ENCODE results near the gene DYRK1B. TPM values are rescaled to one million over a fixed set of nuclear protein-coding genes. Genes with fewer than 3 reads are reported as not detected.

Gene DYRK1B
- 19.2 to 25.4 TPM (median 24.6 TPM) in 5 replicates for total RNA-seq (2022; extraction: Qiagen RNA extraction)

DNA sequence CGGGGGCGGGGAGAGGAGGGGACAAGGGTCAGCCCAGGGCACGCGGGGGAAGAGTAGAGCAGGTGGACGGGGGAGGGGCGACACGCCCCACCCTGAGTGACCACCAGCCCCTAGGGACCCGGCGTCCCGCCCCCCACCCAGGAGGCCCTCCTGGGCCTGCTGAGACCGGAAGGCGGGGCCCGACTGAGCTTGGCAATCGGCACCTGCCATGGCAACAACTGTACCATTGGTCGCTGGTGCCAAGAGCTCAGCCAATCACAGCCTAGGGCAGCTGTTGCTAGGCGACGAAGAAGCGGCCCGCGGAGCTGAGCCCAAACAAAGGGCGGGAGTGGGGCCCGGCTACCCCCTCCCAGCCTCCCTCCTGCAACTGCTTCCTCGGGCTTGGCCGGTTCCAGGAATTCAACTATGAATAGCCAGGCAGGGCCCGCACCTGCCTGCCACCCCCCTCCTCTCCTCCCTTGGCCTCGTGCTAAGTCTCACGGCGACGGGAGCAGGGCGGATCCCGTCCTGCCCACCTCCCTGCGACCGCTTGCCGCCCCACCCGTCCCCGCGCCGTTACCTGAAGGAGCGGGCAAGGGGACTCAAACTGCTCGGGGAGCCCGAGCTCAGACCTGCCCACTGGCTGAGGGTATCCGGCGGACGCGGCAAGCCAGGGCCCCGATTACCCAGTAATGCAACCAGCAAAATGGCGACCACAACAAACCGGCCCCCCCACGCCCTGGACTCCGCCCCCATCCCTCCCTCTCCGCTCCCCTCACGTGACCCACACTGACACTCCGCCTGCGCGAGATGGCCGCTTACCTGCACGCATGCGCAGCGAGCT, at the start of gene DYRK1B:
Gene DYRK1B, minus strand, starts transcription at position 699 of the 823 bp plus-strand sequence. CDS start 2,295 bp downstream, outside the sequence.

GRCh38 chr19:39845933-39846677, 12.1 kb upstream of the DYRK1B start, which contains the start of gene FBL:
FBL (minus strand) TSS chr19:39846379; CDS start chr19:39846300, 79 bp downstream.

DNA sequence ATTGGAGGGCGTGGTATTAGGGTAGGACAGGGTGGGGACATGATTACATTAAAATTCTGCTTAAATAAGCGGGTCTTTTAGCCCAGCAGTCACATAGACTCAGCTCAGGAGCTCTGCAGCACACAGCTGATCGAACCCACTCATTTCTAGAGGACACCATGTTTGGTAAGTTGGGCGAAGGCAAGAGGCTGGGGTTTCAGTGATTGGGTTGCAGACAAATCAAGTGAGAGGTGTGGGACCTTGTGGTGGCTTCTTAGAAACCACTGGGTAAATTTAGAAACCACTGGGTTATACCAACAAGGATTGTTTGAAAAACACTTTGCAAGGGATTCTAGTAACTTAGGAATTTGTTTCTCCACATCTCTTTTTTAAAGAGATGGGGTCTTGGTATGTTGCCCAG, 55.2 kb downstream of the DYRK1B start, which contains the start of gene LEUTX:
Gene LEUTX, plus strand, starts transcription at position 92 of the 400 bp plus-strand sequence. Its CDS starts 67 bp downstream, at position 159.

Other genes with a start within 250 kb of the DYRK1B start
- not detected in 5 replicates for gene LGALS13, start 231.6 kb downstream of the DYRK1B start, total RNA-seq (2022; extraction: Qiagen RNA extraction)
- gene LGALS16, start 178.2 kb downstream of the DYRK1B start, total RNA-seq (2022; extraction: Qiagen RNA extraction) = not detected in 5 replicates
- not detected in 5 replicates for gene LGALS14, start 129.7 kb downstream of the DYRK1B start, total RNA-seq (2022; extraction: Qiagen RNA extraction)
- not detected in 5 replicates for gene CLC, start 96.1 kb downstream of the DYRK1B start, total RNA-seq (2022; extraction: Qiagen RNA extraction)
- gene LEUTX, start 55.3 kb downstream of the DYRK1B start, total RNA-seq (2022; extraction: Qiagen RNA extraction) = not detected in 5 replicates
- 621 to 770 TPM (median 696 TPM) in 5 replicates for gene FBL, start 12.2 kb upstream of the DYRK1B start, total RNA-seq (2022; extraction: Qiagen RNA extraction)
- gene FCGBP, start 100.5 kb upstream of the DYRK1B start, total RNA-seq (2022; extraction: Qiagen RNA extraction) = 0.45 to 1.2 TPM (median 0.91 TPM) in 5 replicates
- gene PSMC4, start 137.0 kb upstream of the DYRK1B start, total RNA-seq (2022; extraction: Qiagen RNA extraction) = 263 to 309 TPM (median 279 TPM) in 5 replicates
- 1.8 to 2.6 TPM (median 2.2 TPM) in 5 replicates for gene ZNF546, start 162.9 kb upstream of the DYRK1B start, total RNA-seq (2022; extraction: Qiagen RNA extraction)
- 6.1 to 8.4 TPM (median 6.4 TPM) in 5 replicates for gene ZNF780B, start 222.1 kb upstream of the DYRK1B start, total RNA-seq (2022; extraction: Qiagen RNA extraction)

All from A549 treated with CORT108297 at 1 μM for 4 hours (cell line).